HAP-1 (cell line): ENCODE results near the gene LHFPL5.

Source experiments
- DNase-seq, 2 experiments: peaks; one replicate each; pipeline ENCODE4 v3.0.0-alpha.2; 2016 to 2020; ENCODE audit warnings: low spot score in 2 of 2
- H3K27me3 ChIP-seq: fragments of 250-450 bp; sonication (Bioruptor Pico); 2 replicates; pipeline ENCODE4 v1.5.1; 2020; ENCODE audit warnings: low read depth, mild to moderate bottlenecking, moderate library complexity
- H3K36me3 ChIP-seq: fragments of 250-450 bp; sonication (Bioruptor Pico); replicated peaks from 2 replicates; pipeline ENCODE4 v1.5.1; 2020; ENCODE audit warnings: mild to moderate bottlenecking
- H3K4me1 ChIP-seq: fragments of 250-450 bp; sonication (Bioruptor Pico); 2 replicates; pipeline ENCODE4 v1.5.1; 2020; ENCODE audit warnings: mild to moderate bottlenecking
- H3K4me3 ChIP-seq: fragments of 250-450 bp; sonication (Bioruptor Pico); 2 replicates; pipeline ENCODE4 v1.5.1; 2020; ENCODE audit warnings: mild to moderate bottlenecking, moderate library complexity
- H3K9me3 ChIP-seq: fragments of 250-450 bp; sonication (Bioruptor Pico); 2 replicates; pipeline ENCODE4 v1.5.1; 2020; ENCODE audit warnings: mild to moderate bottlenecking, moderate library complexity
- in situ Hi-C: fragments of 300-500 bp; cut with MboI; formaldehyde crosslinking; loops from 3 replicates; pipeline ENCODE4 v1.14.3; 2020; ENCODE audit warnings: low sequenced_read_pairs, inconsistent platforms, mixed read lengths

The LHFPL5 gene

GRCh38 chr6:35804996-35805736 lies at the start of gene LHFPL5:
LHFPL5 (plus strand) TSS chr6:35805352; CDS start chr6:35805671, 319 bp downstream.
- in situ Hi-C loops = no loop called here
- H3K9me3 ChIP-seq = no peaks in the 10 kb centered on the region
- DNase-seq = peak; percentile 33 to 81
- peak within 1 kb of the TSS; percentile 17 for H3K4me3 ChIP-seq
- no peaks in the 10 kb centered on the region for H3K27me3 ChIP-seq
- H3K4me1 ChIP-seq = no peaks in the 10 kb centered on the region
- no peaks in the 10 kb centered on the region for H3K36me3 ChIP-seq

- H3K36me3 ChIP-seq = no peaks in the 10 kb centered on the region
- H3K9me3 ChIP-seq = no peaks in the 10 kb centered on the region
- peak; percentile 38 to 57 for DNase-seq
- no peaks in the 10 kb centered on the region for H3K27me3 ChIP-seq
- no peaks in the 10 kb centered on the region for H3K4me1 ChIP-seq
- in situ Hi-C loops = no loop called here
- H3K4me3 ChIP-seq = no peak overlapping the region
These were observed 47.6 kb upstream of the LHFPL5 start for GRCh38 chr6:35757456-35758123.

- H3K27me3 ChIP-seq = peaks cover 12% of the 10 kb centered on the region; the same call in 1 of the 2 replicates
- H3K36me3 ChIP-seq = no peaks in the 10 kb centered on the region
- H3K9me3 ChIP-seq = no peaks in the 10 kb centered on the region
- H3K4me1 ChIP-seq = peaks cover 3% of the 10 kb centered on the region; the same call in 1 of the 2 replicates
- no peak overlapping the region for H3K4me3 ChIP-seq
- in situ Hi-C loops = no loop called here
- DNase-seq = no peak
These were observed 45.7 kb upstream of the LHFPL5 start for GRCh38 chr6:35759426-35759825.

- Histone ChIP-seq H3K4me3 (no peak overlapping the region), H3K36me3 (no peaks in the 10 kb centered on the region), H3K4me1 (peaks cover 8% of the 10 kb centered on the region), H3K27me3 (peaks cover 17% of the 10 kb centered on the region), H3K9me3 (no peaks in the 10 kb centered on the region; the same call in 1 of the 2 replicates)
- in situ Hi-C loops = no loop called here
- DNase-seq = no peak
These were observed 39.4 kb upstream of the LHFPL5 start for GRCh38 chr6:35765739-35766138.

GRCh38 chr6:35769211-35769610 lies 35.9 kb upstream of the LHFPL5 start:
- in situ Hi-C loops = no loop called here
- Histone ChIP-seq H3K27me3 (peaks cover 7% of the 10 kb centered on the region), H3K9me3 (no peaks in the 10 kb centered on the region; the same call in 1 of the 2 replicates), H3K36me3 (no peaks in the 10 kb centered on the region), H3K4me1 (peaks cover 5% of the 10 kb centered on the region), H3K4me3 (no peak overlapping the region)
- no peak for DNase-seq

- Histone ChIP-seq H3K4me3 (no peak overlapping the region), H3K4me1 (peaks cover 3% of the 10 kb centered on the region), H3K36me3 (no peaks in the 10 kb centered on the region), H3K9me3 (no peaks in the 10 kb centered on the region; the same call in 1 of the 2 replicates), H3K27me3 (peaks cover 5% of the 10 kb centered on the region; the same call in 1 of the 2 replicates)
- in situ Hi-C loops = no loop called here
- DNase-seq = no peak
These were observed 33.9 kb upstream of the LHFPL5 start for GRCh38 chr6:35771343-35771627.

- no peaks in the 10 kb centered on the region for H3K9me3 ChIP-seq
- no peak overlapping the region for H3K4me3 ChIP-seq
- H3K36me3 ChIP-seq = no peaks in the 10 kb centered on the region
- peaks cover 7% of the 10 kb centered on the region for H3K4me1 ChIP-seq
- in situ Hi-C loops = no loop called here
- DNase-seq = no peak
- H3K27me3 ChIP-seq = no peaks in the 10 kb centered on the region
These were observed 30.9 kb upstream of the LHFPL5 start for GRCh38 chr6:35774116-35774794.

GRCh38 chr6:35775031-35775430 lies 30.1 kb upstream of the LHFPL5 start:
- H3K9me3 ChIP-seq = no peaks in the 10 kb centered on the region
- H3K36me3 ChIP-seq = no peaks in the 10 kb centered on the region
- H3K27me3 ChIP-seq = no peaks in the 10 kb centered on the region
- in situ Hi-C loops = no loop called here
- H3K4me1 ChIP-seq = peaks cover 7% of the 10 kb centered on the region
- no peak for DNase-seq
- H3K4me3 ChIP-seq = no peak overlapping the region

GRCh38 chr6:35776364-35777215 lies 28.6 kb upstream of the LHFPL5 start, which contains the start of gene CLPSL2:
CLPSL2 (plus strand) TSS chr6:35776598; CDS start chr6:35776619, 21 bp downstream.
- in situ Hi-C loops = no loop called here
- Histone ChIP-seq H3K9me3 (no peaks in the 10 kb centered on the region), H3K36me3 (no peaks in the 10 kb centered on the region), H3K4me1 (peaks cover 7% of the 10 kb centered on the region), H3K27me3 (no peaks in the 10 kb centered on the region), H3K4me3 (peak within 1 kb of the TSS; percentile 36)
- DNase-seq = peak; percentile 38 to 76

- in situ Hi-C loops = no loop called here
These were observed 27.6 kb upstream of the LHFPL5 start for GRCh38 chr6:35777356-35778102.

GRCh38 chr6:35778437-35778836 lies 26.7 kb upstream of the LHFPL5 start:
- no peaks in the 10 kb centered on the region for H3K9me3 ChIP-seq
- H3K4me3 ChIP-seq = no peak overlapping the region
- peaks cover 11% of the 10 kb centered on the region for H3K4me1 ChIP-seq
- no peaks in the 10 kb centered on the region for H3K36me3 ChIP-seq
- H3K27me3 ChIP-seq = no peaks in the 10 kb centered on the region
- in situ Hi-C loops = no loop called here
- DNase-seq = no peak

More at GRCh38 chr6:35777356-35778102, 27.6 kb upstream of the LHFPL5 start:
- H3K36me3 ChIP-seq = no peaks in the 10 kb centered on the region
- no peaks in the 10 kb centered on the region for H3K9me3 ChIP-seq
- H3K27me3 ChIP-seq = no peaks in the 10 kb centered on the region
- no peak for DNase-seq
- no peak overlapping the region for H3K4me3 ChIP-seq
- H3K4me1 ChIP-seq = peaks cover 7% of the 10 kb centered on the region

- Histone ChIP-seq H3K36me3 (no peaks in the 10 kb centered on the region), H3K4me3 (no peak within 1 kb of the TSS), H3K4me1 (peaks cover 21% of the 10 kb centered on the region), H3K9me3 (no peaks in the 10 kb centered on the region), H3K27me3 (no peaks in the 10 kb centered on the region)
- in situ Hi-C loops = no loop called here
- no peak for DNase-seq
These were observed 24.4 kb upstream of the LHFPL5 start, which contains the start of gene CLPSL1 for GRCh38 chr6:35780719-35781118. CLPSL1 (plus strand) TSS chr6:35781019; CDS start chr6:35781111, 92 bp downstream.

GRCh38 chr6:35781290-35781689 lies 23.9 kb upstream of the LHFPL5 start:
- no peak for DNase-seq
- in situ Hi-C loops = no loop called here
- H3K9me3 ChIP-seq = no peaks in the 10 kb centered on the region
- H3K27me3 ChIP-seq = no peaks in the 10 kb centered on the region
- no peak overlapping the region for H3K4me3 ChIP-seq
- no peaks in the 10 kb centered on the region for H3K36me3 ChIP-seq
- peaks cover 18% of the 10 kb centered on the region for H3K4me1 ChIP-seq
